BJ (cell line): Measurements from ENCODE around the gene IL11RA. TPM values are rescaled to one million over a fixed set of nuclear protein-coding genes. Genes with fewer than 3 reads are reported as not detected.

Experiments used
- CTCF ChIA-PET: fragments of 350-600 bp; formaldehyde crosslinking; extraction: SDS; loops from one replicate; lab custom pipeline; 2021; ENCODE audit warnings: antibody characterized with exemption, inconsistent platforms; lab: Yijun Ruan, JAX
- POLR2A ChIA-PET: fragments of 300-600 bp; sonication (Branson Sonifier 250); formaldehyde crosslinking; extraction: SDS; loops from one replicate; lab custom pipeline; 2021; ENCODE audit warnings: antibody characterized with exemption; lab: Charles Lee
- DNase-seq: peaks from one replicate; pipeline ENCODE4 v3.0.0-alpha.2; 2011; ENCODE audit warnings: low read depth
- H3K27me3 ChIP-seq: 2 replicates; pipeline ENCODE4 v1.6.0; 2011; ENCODE audit warnings: low read length; ENCODE audit not compliant: control insufficient read depth, insufficient read depth
- H3K36me3 ChIP-seq: 2 replicates; pipeline ENCODE4 v1.5.1; 2011; ENCODE audit warnings: low read length; ENCODE audit not compliant: control insufficient read depth, insufficient read depth
- H3K4me3 ChIP-seq: 2 replicates; pipeline ENCODE4 v1.5.1; 2011; ENCODE audit warnings: low read depth, mild to moderate bottlenecking, control low read depth, low read length
- CTCF ChIP-seq: IDR thresholded peaks from 2 replicates; pipeline ENCODE4 v1.5.1; 2011; ENCODE audit warnings: low read depth, mild to moderate bottlenecking, control low read depth, inconsistent platforms, low read length, moderate library complexity; ENCODE audit not compliant: insufficient read depth
- polyA plus RNA-seq: library from polyadenylated mRNA; depleted of rRNA; stranded (reverse); fragments of >200 nt; gene quantifications from 2 replicates; pipeline ENCODE4 v1.2.3, GENCODE V29; 2011

Gene IL11RA
- polyA plus RNA-seq, 1 experiment = 38.4 TPM

DNA sequence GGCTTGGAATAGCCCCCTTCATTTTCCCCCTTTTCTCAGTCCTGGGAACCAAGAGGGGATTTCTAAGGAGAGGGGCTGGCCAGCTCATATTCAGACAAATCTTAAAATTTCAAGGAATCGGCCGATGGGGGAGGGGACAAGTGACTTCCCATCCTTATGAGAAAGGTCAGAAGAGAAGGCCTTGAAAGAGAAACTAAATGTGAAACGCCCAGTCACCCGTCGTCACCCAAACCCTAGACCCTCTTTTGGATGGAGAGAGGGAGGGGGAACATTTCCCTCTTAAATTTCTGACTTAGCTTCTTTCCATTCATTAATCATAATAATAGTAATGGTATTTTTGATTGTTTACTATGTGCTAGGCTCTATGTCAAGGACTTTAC is 39.9 kb downstream of the IL11RA start:
- ChIA-PET CTCF (interaction anchor here (0.6 to 4.0 kb wide), 6 partner anchors 8 to 144 kb away, joined by 3 to 29 read pairs (median 3); no protein-coding TSS in a partner anchor), POLR2A (no interaction called here)
- no peak for TF ChIP-seq CTCF
- Histone ChIP-seq H3K27me3 (no peaks in the 10 kb centered on the region), H3K4me3 (no peak overlapping the region), H3K36me3 (no peaks in the 10 kb centered on the region)
- no peak for DNase-seq

- POLR2A ChIA-PET = no interaction called here
- TF ChIP-seq CTCF = no peak
Observed at GRCh38 chr9:34693560-34693959, 41.6 kb downstream of the IL11RA start.

DNA sequence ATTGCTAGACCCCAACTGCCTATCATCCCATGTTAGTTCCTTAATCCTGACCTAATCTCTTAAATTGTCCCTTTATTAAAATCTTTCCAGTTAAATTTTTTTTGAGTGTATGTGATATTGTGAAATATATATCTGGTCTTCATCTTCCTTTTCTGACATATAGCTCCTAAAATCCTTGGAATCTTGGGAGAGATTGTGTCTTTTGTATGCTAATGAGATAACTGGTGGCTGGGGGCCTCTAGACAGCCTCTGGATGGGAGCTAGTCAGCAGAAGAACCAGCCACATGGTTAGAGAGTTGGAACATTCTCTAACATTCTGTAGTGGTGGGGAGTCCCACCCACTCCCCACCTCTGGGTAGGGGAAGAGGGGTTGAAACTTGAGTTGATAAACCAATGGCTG is 42.8 kb downstream of the IL11RA start:
- Histone ChIP-seq H3K4me3 (no peak overlapping the region), H3K27me3 (no peaks in the 10 kb centered on the region), H3K36me3 (no peaks in the 10 kb centered on the region)
- no peak for DNase-seq
- no peak for TF ChIP-seq CTCF
- CTCF ChIA-PET = interaction anchor here (0.9 kb wide), 1 partner anchor 19 kb away, joined by 5 read pairs; no protein-coding TSS in a partner anchor
- POLR2A ChIA-PET = no interaction called here

More at GRCh38 chr9:34693560-34693959, 41.6 kb downstream of the IL11RA start:
- CTCF ChIA-PET = interaction anchor here (3.6 kb wide), 1 partner anchor 9 kb away, joined by 18 read pairs; no protein-coding TSS in a partner anchor
- Histone ChIP-seq H3K4me3 (no peak overlapping the region), H3K36me3 (no peaks in the 10 kb centered on the region), H3K27me3 (no peaks in the 10 kb centered on the region)
- DNase-seq = no peak

GRCh38 chr9:34701023-34701768 is 49.2 kb downstream of the IL11RA start:
- ChIA-PET CTCF (interaction anchor here (0.6 to 3.8 kb wide), 21 partner anchors 8 to 98 kb away, joined by 3 to 45 read pairs (median 6); partner anchors contain the start of genes CCL19, CCL21, DCTN3 and GALT), POLR2A (no interaction called here)
- Histone ChIP-seq H3K27me3 (no peaks in the 10 kb centered on the region), H3K4me3 (peak overlapping the region; percentile 63), H3K36me3 (no peaks in the 10 kb centered on the region)
- peak; percentile 94 for TF ChIP-seq CTCF
- no peak for DNase-seq
